ENCODE measurements around the gene VPS26B.

The VPS26B gene

DNA sequence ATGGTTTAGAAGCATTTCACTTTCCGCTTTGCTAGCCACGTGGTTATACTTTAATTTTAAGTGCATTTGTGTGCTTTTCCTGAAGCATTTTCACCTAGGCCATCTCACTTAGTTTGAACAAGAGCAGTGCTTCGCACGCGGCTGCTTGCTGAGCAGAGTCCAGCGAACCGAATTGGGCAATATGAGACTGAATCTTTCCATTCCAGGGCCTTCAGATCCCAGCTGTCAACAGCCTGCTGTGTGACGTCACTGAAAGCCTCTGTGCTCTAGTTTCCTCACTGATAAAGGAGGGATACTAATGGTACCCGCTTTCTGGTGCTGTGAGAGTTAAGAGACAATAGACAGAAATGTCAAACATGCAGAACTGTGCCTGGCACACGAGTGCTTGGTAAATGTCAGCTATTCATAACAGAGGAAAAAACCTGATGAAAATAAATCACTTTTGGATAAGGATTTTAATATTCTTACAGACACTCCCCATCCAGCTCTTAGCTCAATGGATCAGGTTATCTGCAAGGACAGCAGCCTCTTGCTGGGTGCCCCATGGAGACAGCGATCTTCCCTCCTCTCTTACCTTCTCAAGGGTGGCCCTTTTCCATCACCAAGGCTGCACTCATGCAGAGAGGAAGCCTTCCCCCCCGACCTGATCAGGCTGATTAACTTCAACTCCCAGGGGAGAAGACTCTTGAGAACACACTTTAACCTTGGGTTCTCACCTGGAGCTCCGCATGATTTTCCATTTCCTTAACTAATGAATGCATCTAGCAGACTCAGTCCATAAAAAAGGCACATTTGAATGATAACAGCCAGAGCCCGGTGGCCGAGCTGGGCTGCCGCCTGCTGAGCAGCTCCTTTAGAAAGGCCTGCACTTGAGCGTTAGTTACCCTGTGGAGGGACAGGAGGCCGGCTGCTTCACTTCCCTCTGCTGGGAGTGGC is 48.2 kb downstream of the VPS26B start:
- no peak overlapping the region for H3K4me3 ChIP-seq (ENCODE audit: low read length)
- no peak for DNase-seq (ENCODE audit: low read depth)

DNA sequence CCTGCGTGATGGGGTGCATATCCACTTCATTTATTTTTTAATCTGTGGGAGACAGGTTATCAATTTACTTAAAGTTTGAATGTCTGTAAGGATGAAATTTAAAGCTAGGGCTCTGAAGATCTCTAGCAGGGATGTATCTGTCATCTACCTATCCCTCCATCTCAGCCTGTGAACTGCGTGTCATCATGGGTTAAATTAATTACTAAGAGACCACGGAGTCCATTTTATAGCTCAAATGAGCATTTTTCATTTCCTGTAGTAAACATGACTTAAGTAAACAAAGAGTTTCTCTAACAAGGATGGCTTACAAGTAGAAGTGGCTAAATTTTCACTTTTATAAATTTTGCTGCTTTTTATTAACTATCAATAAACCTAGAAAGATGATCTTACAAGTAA is 48.8 kb downstream of the VPS26B start:
- TF ChIP-seq, protein P1, sequence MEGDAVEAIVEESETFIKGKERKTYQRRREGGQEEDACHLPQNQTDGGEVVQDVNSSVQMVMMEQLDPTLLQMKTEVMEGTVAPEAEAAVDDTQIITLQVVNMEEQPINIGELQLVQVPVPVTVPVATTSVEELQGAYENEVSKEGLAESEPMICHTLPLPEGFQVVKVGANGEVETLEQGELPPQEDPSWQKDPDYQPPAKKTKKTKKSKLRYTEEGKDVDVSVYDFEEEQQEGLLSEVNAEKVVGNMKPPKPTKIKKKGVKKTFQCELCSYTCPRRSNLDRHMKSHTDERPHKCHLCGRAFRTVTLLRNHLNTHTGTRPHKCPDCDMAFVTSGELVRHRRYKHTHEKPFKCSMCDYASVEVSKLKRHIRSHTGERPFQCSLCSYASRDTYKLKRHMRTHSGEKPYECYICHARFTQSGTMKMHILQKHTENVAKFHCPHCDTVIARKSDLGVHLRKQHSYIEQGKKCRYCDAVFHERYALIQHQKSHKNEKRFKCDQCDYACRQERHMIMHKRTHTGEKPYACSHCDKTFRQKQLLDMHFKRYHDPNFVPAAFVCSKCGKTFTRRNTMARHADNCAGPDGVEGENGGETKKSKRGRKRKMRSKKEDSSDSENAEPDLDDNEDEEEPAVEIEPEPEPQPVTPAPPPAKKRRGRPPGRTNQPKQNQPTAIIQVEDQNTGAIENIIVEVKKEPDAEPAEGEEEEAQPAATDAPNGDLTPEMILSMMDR (IDR thresholded peaks at IDR 0.05; ENCODE audit: insufficient read depth, low read depth, low read length, missing control alignments) = no peak

More for the DNA sequence above, 48.2 kb downstream of the VPS26B start:
- TF ChIP-seq, protein P1 (IDR thresholded peaks at IDR 0.05; ENCODE audit: insufficient read depth, low read depth, low read length, missing control alignments) = no peak

DNA sequence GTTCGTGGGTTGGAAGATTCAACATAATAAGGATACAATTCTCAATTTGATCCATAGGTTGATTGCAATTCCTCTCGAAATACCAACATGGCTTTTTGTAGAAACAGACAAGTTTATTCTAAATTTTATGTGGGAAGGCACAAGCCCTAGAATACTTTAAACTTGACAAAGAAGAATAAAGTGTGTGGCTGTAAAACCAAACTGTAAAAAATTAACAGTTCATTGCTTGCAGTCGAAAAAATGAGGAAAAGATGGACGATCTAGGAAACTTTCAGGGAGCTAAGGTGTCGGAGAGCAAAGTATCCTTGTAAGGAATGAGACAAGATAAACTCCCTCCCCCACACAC is 50.7 kb downstream of the VPS26B start:
- DNase-seq (ENCODE audit: low read depth) = no peak
- TF ChIP-seq, protein P1 (IDR thresholded peaks at IDR 0.05; ENCODE audit: insufficient read depth, low read depth, low read length, missing control alignments) = no peak
- H3K4me3 ChIP-seq (ENCODE audit: low read length) = peak overlapping the region; percentile 65

More for the DNA sequence above, 48.8 kb downstream of the VPS26B start:
- no peak for DNase-seq (ENCODE audit: low read depth)
- H3K4me3 ChIP-seq (ENCODE audit: low read length) = no peak overlapping the region

DNA sequence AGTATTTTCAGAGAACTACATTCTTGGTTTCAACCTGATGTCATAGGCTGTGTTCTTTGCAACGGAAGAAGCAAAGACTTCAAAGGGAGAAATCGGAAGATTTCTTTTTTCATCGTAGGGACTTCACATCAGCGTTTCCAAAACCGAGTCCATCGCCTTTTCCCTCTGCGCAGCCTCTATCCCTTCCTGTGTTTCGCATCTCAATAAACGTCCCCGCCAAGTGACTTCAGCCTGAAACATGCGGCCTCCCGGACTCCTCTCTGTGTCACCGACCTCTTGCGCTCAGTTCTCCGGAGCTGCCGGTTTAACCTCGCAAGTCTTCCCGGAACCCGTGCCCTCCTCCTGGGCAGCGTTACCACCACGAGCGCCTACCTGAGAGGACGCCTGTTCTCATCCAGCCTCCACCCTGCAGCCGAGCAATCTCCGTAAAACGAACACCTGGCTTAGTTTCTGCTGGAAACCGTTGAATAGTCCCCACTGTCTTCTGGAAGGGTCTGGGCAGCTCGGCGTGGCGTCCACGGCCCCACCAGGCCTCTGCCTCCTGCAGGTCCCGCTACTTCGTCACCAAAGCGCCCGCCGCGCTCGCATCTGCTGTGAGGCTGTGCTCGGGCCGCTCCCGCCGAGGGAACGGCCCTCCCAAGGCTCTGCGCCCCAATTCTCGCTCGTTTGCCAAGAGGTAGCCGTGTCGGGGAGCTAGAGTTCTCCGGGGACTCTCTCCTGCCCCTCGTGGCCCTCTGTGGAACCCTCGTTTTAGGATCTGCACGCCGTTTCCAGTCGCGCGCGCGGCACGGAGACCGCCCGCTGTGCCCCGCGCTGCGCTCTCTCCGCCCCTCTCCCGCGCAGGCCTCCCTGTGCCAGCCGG is 51.3 kb downstream of the VPS26B start, which contains the start of gene GLB1L3:
GLB1L3 (plus strand) TSS at position 846 of the 862 bp plus-strand sequence. CDS start 362 bp downstream, outside the sequence.
- peak within 1 kb of the TSS; percentile 65 for H3K4me3 ChIP-seq (ENCODE audit: low read length)
- TF ChIP-seq, protein P1 (IDR thresholded peaks at IDR 0.05; ENCODE audit: insufficient read depth, low read depth, low read length, missing control alignments) = peak; percentile 52
- DNase-seq (ENCODE audit: low read depth) = peak; percentile 76

DNA sequence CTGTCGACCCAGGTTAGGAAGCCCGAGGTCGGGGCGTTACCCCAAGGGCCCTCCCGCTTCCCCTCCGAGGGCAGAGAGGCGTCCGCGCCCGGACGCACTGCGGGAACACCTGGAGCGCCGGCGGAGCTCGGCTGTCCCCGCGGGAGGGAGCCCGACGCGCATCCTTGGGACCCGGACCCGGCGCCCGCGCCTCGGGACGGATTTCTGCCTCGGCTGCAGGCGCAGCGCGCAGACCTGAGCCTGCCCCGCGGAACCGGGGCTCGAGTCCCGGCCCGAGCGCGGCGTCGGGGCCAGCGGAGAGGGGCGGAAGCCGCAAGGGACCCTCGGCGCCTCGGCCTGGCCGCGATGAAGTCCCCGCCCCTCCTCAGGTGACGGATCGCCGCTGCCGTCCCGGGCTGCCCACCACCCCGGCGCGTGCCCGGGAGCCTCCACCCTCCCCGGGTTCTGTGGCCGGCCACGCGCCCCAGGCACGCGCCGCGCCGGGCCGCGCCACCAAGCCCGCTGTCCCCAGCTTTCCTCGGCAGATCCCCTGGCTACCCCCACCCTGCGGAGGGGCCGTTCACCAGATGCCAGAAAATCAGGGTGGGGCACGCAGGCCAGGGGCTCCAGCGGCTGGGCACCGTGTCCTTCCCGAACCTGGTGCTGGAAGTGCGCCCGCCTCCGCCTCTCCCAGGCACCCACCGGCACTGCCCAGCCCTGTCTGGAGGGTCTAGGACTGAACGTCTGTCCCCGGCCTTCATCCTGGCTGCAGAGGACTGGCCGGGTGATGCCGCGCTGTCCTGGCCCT is 52.1 kb downstream of the VPS26B start:
- TF ChIP-seq, protein P1 (IDR thresholded peaks at IDR 0.05; ENCODE audit: insufficient read depth, low read depth, low read length, missing control alignments) = no peak
- no peak for DNase-seq (ENCODE audit: low read depth)
- H3K4me3 ChIP-seq (ENCODE audit: low read length) = peak overlapping the region; percentile 65

Data from epithelial cell of esophagus (primary cell).